ENCODE measurements around the gene CELSR1. TPM values are rescaled to one million over a fixed set of nuclear protein-coding genes. Genes with fewer than 3 reads are reported as not detected.
A peak's percentile ranks its signal among the peaks of the same experiment; 100 is the strongest.

The CELSR1 gene
- total RNA-seq, 1 experiment from 2014 or later = 19.6 TPM

DNA sequence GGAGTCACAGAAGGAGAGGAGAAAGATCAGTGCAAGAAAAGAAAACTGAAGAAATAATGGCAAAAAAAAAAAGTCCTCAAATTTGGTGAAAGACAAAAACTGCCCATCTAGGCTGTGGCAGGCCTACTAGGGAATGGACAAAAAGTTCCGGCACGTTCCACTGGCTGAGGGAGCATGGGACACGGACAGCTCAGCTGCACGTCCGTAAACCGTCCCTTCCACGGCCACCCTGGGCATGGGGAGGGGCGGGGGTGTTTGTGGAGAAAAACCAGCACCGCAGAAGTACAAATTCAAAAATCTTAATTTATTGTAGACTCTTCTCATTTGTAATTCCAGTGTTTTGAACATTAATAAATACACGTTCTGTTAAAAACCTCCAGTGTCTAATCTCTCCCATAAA lies 176.5 kb downstream of the CELSR1 start:
- H3K27ac ChIP-seq (ENCODE audit: low read depth, low read length) = no peak overlapping the region
- no peak overlapping the region for H3K4me3 ChIP-seq (replicated peaks in 1 of 2; ENCODE audit: low read depth in 1 of 2, low read length in 2 of 2)
- H3K9ac ChIP-seq (ENCODE audit: low read length) = no peak overlapping the region
- ChIA-PET CTCF (no interaction called here), RAD21 (ENCODE audit: low non-redundant PET in 1 of 2, low total read pairs in 2 of 2, uncharacterized antibody in 2 of 2, unreplicated experiment in 2 of 2) (no interaction called here), POLR2A (no interaction called here)
- H4K20me1 ChIP-seq (ENCODE audit: insufficient read depth) = no peaks in the 10 kb centered on the region
- no peaks in the 10 kb centered on the region for H3K4me1 ChIP-seq (ENCODE audit: control insufficient read depth in 1 of 2, insufficient read depth in 2 of 2, low read length in 2 of 2)
- intact Hi-C loops (cut with micrococcal nuclease) = no loop called here
- H3K36me3 ChIP-seq (ENCODE audit: control insufficient read depth in 1 of 2, insufficient read depth in 2 of 2, low read length in 2 of 2) = peaks cover 0 to 4% of the 10 kb centered on the region in 2 experiments; a peak in 3 of 4 replicates
- no peak for TF ChIP-seq SRF (IDR thresholded peaks at IDR 0.05; ENCODE audit: low read depth)
- no peak for TF ChIP-seq JUND (IDR thresholded peaks at IDR 0.05)
- no peak for TF ChIP-seq POLR2AphosphoS5 (IDR thresholded peaks at IDR 0.05; ENCODE audit: low read depth, low read length)
- no peak for TF ChIP-seq SP1 (IDR thresholded peaks at IDR 0.05; ENCODE audit: low read depth)
- TF ChIP-seq EZH2 (IDR thresholded peaks at IDR 0.05) = no peak
- TF ChIP-seq YY1 (IDR thresholded peaks at IDR 0.05; ENCODE audit: extremely low read depth, insufficient replicate concordance, low read depth, low read length) = no peak
- TF ChIP-seq CBX3 (IDR thresholded peaks at IDR 0.05; ENCODE audit: low read depth) = no peak
- no peaks in the 10 kb centered on the region for H3K27me3 ChIP-seq (ENCODE audit: insufficient read depth, low read length)
- H3K9me3 ChIP-seq (ENCODE audit: control insufficient read depth in 1 of 2, insufficient read depth in 1 of 2, low read depth in 1 of 2, low read length in 2 of 2) = no peaks in the 10 kb centered on the region
- no peaks in the 10 kb centered on the region for H3K9me2 ChIP-seq (ENCODE audit: insufficient read depth)
- no peak overlapping the region for H2AFZ ChIP-seq (ENCODE audit: low read depth, low read length, poor library complexity, severe bottlenecking)
- no peak for DNase-seq (ENCODE audit: low read depth, low spot score)
- H3K4me2 ChIP-seq (ENCODE audit: low read length) = no peak overlapping the region
- BruUV-seq (replicated peaks) = no TSS peak
- no peaks in the 10 kb centered on the region for H3K79me2 ChIP-seq (ENCODE audit: insufficient read depth, low read length)
- ATAC-seq = no peak

DNA sequence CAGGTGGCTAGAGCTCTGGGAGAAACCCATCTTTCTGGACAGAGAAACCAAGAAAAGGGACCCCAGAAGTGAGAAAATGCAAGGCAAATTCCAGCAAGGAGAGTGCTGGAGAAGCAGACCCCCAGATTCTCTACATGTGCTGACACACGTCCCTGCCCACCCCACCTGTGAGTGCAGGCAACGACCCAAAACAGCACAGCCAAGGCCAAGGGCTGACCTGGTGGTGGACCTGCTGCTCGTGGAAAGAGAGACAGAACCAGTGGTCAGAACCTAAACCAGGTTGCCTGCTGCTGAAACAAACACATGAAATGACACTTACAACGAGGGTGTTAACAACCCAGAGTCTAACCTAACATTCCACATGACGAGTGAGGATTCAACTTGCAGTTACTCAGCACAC lies 177.3 kb downstream of the CELSR1 start:
- H3K9me2 ChIP-seq (ENCODE audit: insufficient read depth) = no peaks in the 10 kb centered on the region
- ATAC-seq (no peak), DNase-seq (ENCODE audit: low read depth, low spot score) (no peak)
- peaks cover 3% of the 10 kb centered on the region; the same call in 1 of the 2 replicates for H4K20me1 ChIP-seq (ENCODE audit: insufficient read depth)
- H3K9ac ChIP-seq (ENCODE audit: low read length) = no peak overlapping the region
- H3K9me3 ChIP-seq (ENCODE audit: control insufficient read depth in 1 of 2, insufficient read depth in 1 of 2, low read depth in 1 of 2, low read length in 2 of 2) = no peaks in the 10 kb centered on the region
- H3K27me3 ChIP-seq (ENCODE audit: insufficient read depth, low read length) = no peaks in the 10 kb centered on the region
- H3K27ac ChIP-seq (ENCODE audit: low read depth, low read length) = no peak overlapping the region
- BruUV-seq (replicated peaks) = TSS peak; percentile 24
- intact Hi-C loops (cut with micrococcal nuclease) = no loop called here
- no peaks in the 10 kb centered on the region for H3K4me1 ChIP-seq (ENCODE audit: control insufficient read depth in 1 of 2, insufficient read depth in 2 of 2, low read length in 2 of 2)
- ChIA-PET RAD21 (ENCODE audit: low non-redundant PET in 1 of 2, low total read pairs in 2 of 2, uncharacterized antibody in 2 of 2, unreplicated experiment in 2 of 2) (no interaction called here), CTCF (no interaction called here), POLR2A (no interaction called here)
- H3K36me3 ChIP-seq (ENCODE audit: control insufficient read depth in 1 of 2, insufficient read depth in 2 of 2, low read length in 2 of 2) = peaks cover 4 to 6% of the 10 kb centered on the region in 2 experiments; a peak in 3 of 4 replicates
- H2AFZ ChIP-seq (ENCODE audit: low read depth, low read length, poor library complexity, severe bottlenecking) = no peak overlapping the region
- no peaks in the 10 kb centered on the region for H3K79me2 ChIP-seq (ENCODE audit: insufficient read depth, low read length)
- no peak overlapping the region for H3K4me3 ChIP-seq (replicated peaks in 1 of 2; ENCODE audit: low read depth in 1 of 2, low read length in 2 of 2)
- H3K4me2 ChIP-seq (ENCODE audit: low read length) = no peak overlapping the region
- TF ChIP-seq, protein P1, sequence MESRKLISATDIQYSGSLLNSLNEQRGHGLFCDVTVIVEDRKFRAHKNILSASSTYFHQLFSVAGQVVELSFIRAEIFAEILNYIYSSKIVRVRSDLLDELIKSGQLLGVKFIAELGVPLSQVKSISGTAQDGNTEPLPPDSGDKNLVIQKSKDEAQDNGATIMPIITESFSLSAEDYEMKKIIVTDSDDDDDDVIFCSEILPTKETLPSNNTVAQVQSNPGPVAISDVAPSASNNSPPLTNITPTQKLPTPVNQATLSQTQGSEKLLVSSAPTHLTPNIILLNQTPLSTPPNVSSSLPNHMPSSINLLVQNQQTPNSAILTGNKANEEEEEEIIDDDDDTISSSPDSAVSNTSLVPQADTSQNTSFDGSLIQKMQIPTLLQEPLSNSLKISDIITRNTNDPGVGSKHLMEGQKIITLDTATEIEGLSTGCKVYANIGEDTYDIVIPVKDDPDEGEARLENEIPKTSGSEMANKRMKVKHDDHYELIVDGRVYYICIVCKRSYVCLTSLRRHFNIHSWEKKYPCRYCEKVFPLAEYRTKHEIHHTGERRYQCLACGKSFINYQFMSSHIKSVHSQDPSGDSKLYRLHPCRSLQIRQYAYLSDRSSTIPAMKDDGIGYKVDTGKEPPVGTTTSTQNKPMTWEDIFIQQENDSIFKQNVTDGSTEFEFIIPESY (IDR thresholded peaks at IDR 0.05; ENCODE audit: extremely low read depth, insufficient replicate concordance, low read length) = no peak
- TF ChIP-seq POLR2AphosphoS5 (IDR thresholded peaks at IDR 0.05; ENCODE audit: low read depth, low read length) (no peak), ZFX (IDR thresholded peaks at IDR 0.05) (no peak), EZH2 (IDR thresholded peaks at IDR 0.05) (no peak), SRF (IDR thresholded peaks at IDR 0.05; ENCODE audit: low read depth) (no peak), FOSL1 (IDR thresholded peaks at IDR 0.05; ENCODE audit: low read depth) (no peak), CEBPB (IDR thresholded peaks at IDR 0.05; ENCODE audit: low read depth) (no peak), RAD21 (IDR thresholded peaks at IDR 0.05; ENCODE audit: low read depth) (no peak)
- TF ChIP-seq, protein P2, sequence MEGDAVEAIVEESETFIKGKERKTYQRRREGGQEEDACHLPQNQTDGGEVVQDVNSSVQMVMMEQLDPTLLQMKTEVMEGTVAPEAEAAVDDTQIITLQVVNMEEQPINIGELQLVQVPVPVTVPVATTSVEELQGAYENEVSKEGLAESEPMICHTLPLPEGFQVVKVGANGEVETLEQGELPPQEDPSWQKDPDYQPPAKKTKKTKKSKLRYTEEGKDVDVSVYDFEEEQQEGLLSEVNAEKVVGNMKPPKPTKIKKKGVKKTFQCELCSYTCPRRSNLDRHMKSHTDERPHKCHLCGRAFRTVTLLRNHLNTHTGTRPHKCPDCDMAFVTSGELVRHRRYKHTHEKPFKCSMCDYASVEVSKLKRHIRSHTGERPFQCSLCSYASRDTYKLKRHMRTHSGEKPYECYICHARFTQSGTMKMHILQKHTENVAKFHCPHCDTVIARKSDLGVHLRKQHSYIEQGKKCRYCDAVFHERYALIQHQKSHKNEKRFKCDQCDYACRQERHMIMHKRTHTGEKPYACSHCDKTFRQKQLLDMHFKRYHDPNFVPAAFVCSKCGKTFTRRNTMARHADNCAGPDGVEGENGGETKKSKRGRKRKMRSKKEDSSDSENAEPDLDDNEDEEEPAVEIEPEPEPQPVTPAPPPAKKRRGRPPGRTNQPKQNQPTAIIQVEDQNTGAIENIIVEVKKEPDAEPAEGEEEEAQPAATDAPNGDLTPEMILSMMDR (IDR thresholded peaks at IDR 0.05 in 2 of 3, conservative IDR thresholded peaks at IDR 0.05 in 1 of 3; ENCODE audit: borderline replicate concordance in 1 of 3, insufficient read depth in 1 of 3, low read depth in 2 of 3, low read length in 2 of 3) = no peak
- TF ChIP-seq, protein P3, sequence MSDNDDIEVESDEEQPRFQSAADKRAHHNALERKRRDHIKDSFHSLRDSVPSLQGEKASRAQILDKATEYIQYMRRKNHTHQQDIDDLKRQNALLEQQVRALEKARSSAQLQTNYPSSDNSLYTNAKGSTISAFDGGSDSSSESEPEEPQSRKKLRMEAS (IDR thresholded peaks at IDR 0.05) = no peak
- TF ChIP-seq, protein P4, sequence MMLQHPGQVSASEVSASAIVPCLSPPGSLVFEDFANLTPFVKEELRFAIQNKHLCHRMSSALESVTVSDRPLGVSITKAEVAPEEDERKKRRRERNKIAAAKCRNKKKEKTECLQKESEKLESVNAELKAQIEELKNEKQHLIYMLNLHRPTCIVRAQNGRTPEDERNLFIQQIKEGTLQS (IDR thresholded peaks at IDR 0.05) = no peak
